ENCODE data around the gene USP37. TPM values are rescaled to one million over a fixed set of nuclear protein-coding genes. Genes with fewer than 3 reads are reported as not detected.

USP37 gene
- total RNA-seq, 1 donor from 2014 or later: 25.5 TPM

DNA sequence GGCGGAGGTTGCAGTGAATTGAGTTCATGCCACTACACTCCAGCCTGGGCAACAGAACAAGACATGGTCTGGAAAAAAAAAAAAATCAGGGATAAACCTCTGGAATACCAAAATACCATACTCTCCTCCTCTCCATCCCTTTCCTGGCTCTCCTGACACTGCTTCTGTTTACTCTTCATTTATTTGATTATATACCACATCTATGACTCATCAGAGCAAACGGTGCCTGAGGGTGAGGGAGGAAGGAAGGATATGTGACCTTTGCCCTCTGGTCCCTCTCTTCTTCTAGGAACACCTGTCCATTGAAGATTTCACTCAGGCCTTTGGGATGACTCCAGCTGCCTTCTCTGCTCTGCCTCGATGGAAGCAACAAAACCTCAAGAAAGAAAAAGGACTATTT is 119.2 kb downstream of the USP37 start:
- TF ChIP-seq, protein P1, sequence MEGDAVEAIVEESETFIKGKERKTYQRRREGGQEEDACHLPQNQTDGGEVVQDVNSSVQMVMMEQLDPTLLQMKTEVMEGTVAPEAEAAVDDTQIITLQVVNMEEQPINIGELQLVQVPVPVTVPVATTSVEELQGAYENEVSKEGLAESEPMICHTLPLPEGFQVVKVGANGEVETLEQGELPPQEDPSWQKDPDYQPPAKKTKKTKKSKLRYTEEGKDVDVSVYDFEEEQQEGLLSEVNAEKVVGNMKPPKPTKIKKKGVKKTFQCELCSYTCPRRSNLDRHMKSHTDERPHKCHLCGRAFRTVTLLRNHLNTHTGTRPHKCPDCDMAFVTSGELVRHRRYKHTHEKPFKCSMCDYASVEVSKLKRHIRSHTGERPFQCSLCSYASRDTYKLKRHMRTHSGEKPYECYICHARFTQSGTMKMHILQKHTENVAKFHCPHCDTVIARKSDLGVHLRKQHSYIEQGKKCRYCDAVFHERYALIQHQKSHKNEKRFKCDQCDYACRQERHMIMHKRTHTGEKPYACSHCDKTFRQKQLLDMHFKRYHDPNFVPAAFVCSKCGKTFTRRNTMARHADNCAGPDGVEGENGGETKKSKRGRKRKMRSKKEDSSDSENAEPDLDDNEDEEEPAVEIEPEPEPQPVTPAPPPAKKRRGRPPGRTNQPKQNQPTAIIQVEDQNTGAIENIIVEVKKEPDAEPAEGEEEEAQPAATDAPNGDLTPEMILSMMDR (IDR thresholded peaks at IDR 0.05; ENCODE audit: unreplicated experiment): no peak
- Mint-ChIP-seq H3K36me3 (ENCODE audit: insufficient read depth) (peaks cover 23% of the 10 kb centered on the region), H3K27me3 (no peaks in the 10 kb centered on the region), H3K4me3 (ENCODE audit: low read depth) (no peak overlapping the region), H3K4me1 (ENCODE audit: low read depth) (peaks cover 7% of the 10 kb centered on the region), H3K27ac (peak overlapping the region; percentile 45), H3K9me3 (ENCODE audit: low read depth) (no peaks in the 10 kb centered on the region)
- DNase-seq (ENCODE audit: low spot score, unreplicated experiment): no peak

DNA sequence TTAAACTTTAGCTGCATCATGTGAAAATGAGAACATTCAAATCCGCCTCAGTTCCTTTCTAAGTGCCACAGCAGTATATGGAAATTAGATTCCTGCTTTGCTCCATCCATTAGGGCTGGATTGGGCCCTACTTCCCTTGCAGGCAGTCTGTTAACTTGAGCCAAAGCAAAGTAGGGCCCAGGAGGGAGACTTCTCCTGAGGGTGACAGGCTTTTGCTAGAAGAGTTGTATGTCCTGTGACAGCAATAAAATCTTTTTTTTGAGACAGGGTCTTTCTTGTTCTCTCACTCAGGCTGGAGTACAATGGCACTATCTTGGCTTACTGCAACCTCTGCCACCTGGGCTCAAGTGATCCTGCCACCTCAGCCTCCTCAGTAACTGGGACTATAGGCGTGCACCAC is 121.1 kb downstream of the USP37 start:
- Mint-ChIP-seq H3K36me3 (ENCODE audit: insufficient read depth) (peaks cover 32% of the 10 kb centered on the region), H3K4me3 (ENCODE audit: low read depth) (no peak overlapping the region)

DNA sequence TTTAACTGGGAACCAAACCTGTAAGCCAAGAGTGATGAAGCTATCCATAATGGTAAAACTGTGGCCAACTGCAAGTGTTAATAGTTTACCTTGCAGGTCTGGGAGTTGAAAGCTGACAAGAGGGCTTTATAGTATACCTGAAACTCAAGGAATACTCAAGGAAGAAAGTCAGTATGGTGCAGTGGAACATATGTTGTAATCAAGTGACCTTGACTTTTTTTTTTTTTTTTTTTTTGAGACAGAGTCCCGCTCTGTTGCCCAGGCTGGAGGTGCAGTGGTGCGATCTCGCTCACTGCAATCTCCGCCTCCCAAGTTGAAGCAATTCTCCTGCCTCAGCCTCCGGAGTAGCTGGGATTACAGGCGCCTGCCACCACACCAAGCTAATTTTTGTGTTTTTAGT is 121.6 kb downstream of the USP37 start:
- no peak overlapping the region for H3K4me3 Mint-ChIP-seq (ENCODE audit: low read depth)
- peaks cover 34% of the 10 kb centered on the region for H3K36me3 Mint-ChIP-seq (ENCODE audit: insufficient read depth)
- H3K27me3 Mint-ChIP-seq: no peaks in the 10 kb centered on the region
- H3K4me1 Mint-ChIP-seq (ENCODE audit: low read depth): peaks cover 7% of the 10 kb centered on the region
- no peak for DNase-seq (ENCODE audit: low spot score, unreplicated experiment)
- TF ChIP-seq, protein P1 (IDR thresholded peaks at IDR 0.05; ENCODE audit: unreplicated experiment): no peak
- H3K27ac Mint-ChIP-seq: no peak overlapping the region
- H3K9me3 Mint-ChIP-seq (ENCODE audit: low read depth): no peaks in the 10 kb centered on the region

More for the DNA sequence above, 121.1 kb downstream of the USP37 start:
- Mint-ChIP-seq H3K9me3 (ENCODE audit: low read depth) (no peaks in the 10 kb centered on the region), H3K27ac (no peak overlapping the region), H3K4me1 (ENCODE audit: low read depth) (peaks cover 7% of the 10 kb centered on the region), H3K27me3 (no peaks in the 10 kb centered on the region)
- no peak for DNase-seq (ENCODE audit: low spot score, unreplicated experiment)
- TF ChIP-seq, protein P1 (IDR thresholded peaks at IDR 0.05; ENCODE audit: unreplicated experiment): no peak

DNA sequence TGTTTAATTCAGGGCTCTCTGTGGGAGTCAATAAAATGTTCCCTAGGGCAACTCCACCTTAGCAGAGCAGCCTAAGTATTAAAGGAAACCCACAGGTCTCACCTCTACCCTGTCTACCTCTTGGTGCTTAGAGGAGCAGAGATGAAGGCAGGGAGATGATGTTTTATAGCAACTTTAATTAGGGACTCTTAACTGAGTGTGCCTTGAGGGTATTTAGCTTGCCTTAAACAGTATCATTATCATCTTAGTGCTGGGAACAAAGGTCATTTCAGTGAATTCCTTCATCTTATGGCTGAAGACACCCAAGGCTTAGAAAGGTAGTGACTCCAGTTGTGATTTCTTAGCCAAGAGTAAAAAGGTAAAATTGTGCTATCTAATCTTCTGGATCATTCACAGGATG is 122.5 kb downstream of the USP37 start:
- no peak overlapping the region for H3K27ac Mint-ChIP-seq
- no peaks in the 10 kb centered on the region for H3K27me3 Mint-ChIP-seq
- no peaks in the 10 kb centered on the region for H3K9me3 Mint-ChIP-seq (ENCODE audit: low read depth)
- H3K4me3 Mint-ChIP-seq (ENCODE audit: low read depth): no peak overlapping the region
- DNase-seq (ENCODE audit: low spot score, unreplicated experiment): no peak
- TF ChIP-seq, protein P1 (IDR thresholded peaks at IDR 0.05; ENCODE audit: unreplicated experiment): no peak
- peaks cover 7% of the 10 kb centered on the region for H3K4me1 Mint-ChIP-seq (ENCODE audit: low read depth)
- H3K36me3 Mint-ChIP-seq (ENCODE audit: insufficient read depth): peaks cover 40% of the 10 kb centered on the region

DNA sequence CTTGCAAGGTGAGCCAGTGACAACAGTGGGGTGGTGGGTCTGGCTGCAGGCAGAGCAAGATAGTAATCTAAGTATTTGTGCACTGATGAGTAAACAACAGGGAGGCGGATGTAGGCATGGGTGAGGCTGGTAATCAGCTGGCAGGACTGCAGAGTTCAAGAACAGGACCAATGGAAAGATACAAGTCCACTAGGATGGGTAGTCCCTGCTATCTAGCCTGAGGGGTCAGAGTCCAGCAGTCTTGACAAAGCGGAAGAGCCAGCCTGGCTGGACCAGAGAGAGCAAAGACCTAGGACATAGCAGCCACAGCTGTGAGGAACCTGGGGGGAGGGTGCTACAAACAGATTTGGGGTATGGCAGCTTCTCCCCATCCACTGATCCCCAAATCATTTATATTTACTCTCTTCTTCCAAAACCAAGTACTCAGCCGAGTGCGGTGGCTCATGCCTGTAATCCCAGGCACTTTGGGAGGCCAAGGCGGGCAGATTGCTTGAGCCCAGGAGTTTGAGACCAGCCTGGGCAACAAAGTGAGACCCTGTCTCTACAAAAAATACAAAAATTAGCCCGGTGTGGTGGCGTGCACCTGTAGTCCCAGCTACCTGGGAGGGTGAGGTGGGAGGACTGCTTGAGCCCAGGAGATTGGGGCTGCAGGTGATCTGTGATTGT is 123.3 kb downstream of the USP37 start:
- Mint-ChIP-seq H3K36me3 (ENCODE audit: insufficient read depth) (peaks cover 42% of the 10 kb centered on the region), H3K4me1 (ENCODE audit: low read depth) (peaks cover 7% of the 10 kb centered on the region), H3K27ac (peak overlapping the region; percentile 37), H3K9me3 (ENCODE audit: low read depth) (no peaks in the 10 kb centered on the region), H3K27me3 (no peaks in the 10 kb centered on the region), H3K4me3 (ENCODE audit: low read depth) (no peak overlapping the region)
- no peak for DNase-seq (ENCODE audit: low spot score, unreplicated experiment)
- TF ChIP-seq, protein P1 (IDR thresholded peaks at IDR 0.05; ENCODE audit: unreplicated experiment): no peak

All from progenitor cell of endocrine pancreas (in vitro differentiated cells).